SK-N-SH treated with all-trans-retinoic acid at 6 μM for 48 hours (cell line): Measurements from ENCODE around the gene ADARB2.

Experiments used
- ATAC-seq: fragments of 200-7000 bp; cut with Tn5 transposase; 3 replicates; pipeline ENCODE4 v1.9.1; 2020; ENCODE audit warnings: mild to moderate bottlenecking, moderate library complexity
- ARNTL ChIP-seq: fragments of 450-650 bp; formaldehyde crosslinking; IDR thresholded peaks from 2 replicates; pipeline ENCODE4 v1.5.0; 2020; ENCODE audit warnings: low read depth, mild to moderate bottlenecking, moderate library complexity, borderline replicate concordance
- BACH2 ChIP-seq: fragments of 250-450 bp; sonication (Bioruptor Pico); IDR thresholded peaks from 2 replicates; pipeline ENCODE4 v1.9.0; 2021; ENCODE audit warnings: mild to moderate bottlenecking, borderline replicate concordance
- CSDC2 ChIP-seq: fragments of 250-450 bp; sonication (Bioruptor Pico); IDR thresholded peaks from 2 replicates; pipeline ENCODE4 v1.5.0; 2020; ENCODE audit warnings: mild to moderate bottlenecking, moderate library complexity
- ESRRG ChIP-seq: fragments of 250-450 bp; sonication (Bioruptor Pico); IDR thresholded peaks from 2 replicates; pipeline ENCODE4 v1.6.1; 2021; ENCODE audit warnings: mild to moderate bottlenecking
- GLIS3 ChIP-seq: fragments of 250-450 bp; sonication (Bioruptor Pico); IDR thresholded peaks from 2 replicates; pipeline ENCODE4 v1.5.0; 2020; ENCODE audit warnings: mild to moderate bottlenecking, moderate library complexity
- ISL1 ChIP-seq: fragments of 250-450 bp; sonication (Bioruptor Pico); IDR thresholded peaks from 2 replicates; pipeline ENCODE4 v2.1.2; 2022; ENCODE audit warnings: mild to moderate bottlenecking, moderate library complexity
- OSR1 ChIP-seq: fragments of 250-450 bp; sonication (Bioruptor Pico); IDR thresholded peaks from 2 replicates; pipeline ENCODE4 v1.8.0; 2022; ENCODE audit warnings: moderate library complexity, mild to moderate bottlenecking, inconsistent platforms
- PPARA ChIP-seq: fragments of 250-450 bp; sonication (Bioruptor Pico); IDR thresholded peaks from 2 replicates; pipeline ENCODE4 v1.5.0; 2020; ENCODE audit warnings: mild to moderate bottlenecking, borderline replicate concordance
- RARB ChIP-seq: fragments of 250-450 bp; sonication (Bioruptor Pico); IDR thresholded peaks from 2 replicates; pipeline ENCODE4 v1.8.0; 2021; ENCODE audit warnings: mild to moderate bottlenecking, moderate library complexity
- SNAI2 ChIP-seq: fragments of 250-450 bp; sonication (Bioruptor Pico); IDR thresholded peaks from 2 replicates; pipeline ENCODE4 v1.5.0; 2020; ENCODE audit warnings: mild to moderate bottlenecking, moderate library complexity
- TCF4 ChIP-seq: fragments of 250-450 bp; sonication (Bioruptor Pico); IDR thresholded peaks from 2 replicates; pipeline ENCODE4 v1.8.0; 2021; ENCODE audit warnings: mild to moderate bottlenecking, moderate library complexity, borderline replicate concordance
- TOX ChIP-seq: fragments of 250-450 bp; sonication (Bioruptor Pico); IDR thresholded peaks from 2 replicates; pipeline ENCODE4 v1.8.0; 2021; ENCODE audit warnings: mild to moderate bottlenecking, moderate library complexity, borderline replicate concordance
- TSHZ2 ChIP-seq: fragments of 250-450 bp; sonication (Bioruptor Pico); IDR thresholded peaks from 2 replicates; pipeline ENCODE4 v1.5.0; 2020; ENCODE audit warnings: mild to moderate bottlenecking, moderate library complexity
- ZC3H10 ChIP-seq: fragments of 250-450 bp; sonication (Bioruptor Pico); IDR thresholded peaks from 2 replicates; pipeline ENCODE4 v1.5.1; 2021; ENCODE audit warnings: mild to moderate bottlenecking, moderate library complexity
- ZFP3 ChIP-seq: fragments of 250-450 bp; sonication (Bioruptor Pico); IDR thresholded peaks from 2 replicates; pipeline ENCODE4 v1.5.0; 2020; ENCODE audit warnings: mild to moderate bottlenecking, moderate library complexity
- ZFP30 ChIP-seq: fragments of 450-650 bp; formaldehyde crosslinking; IDR thresholded peaks from 2 replicates; pipeline ENCODE4 v1.5.0; 2022; ENCODE audit warnings: mild to moderate bottlenecking, moderate library complexity
- ZNF565 ChIP-seq: fragments of 450-650 bp; formaldehyde crosslinking; conservative IDR thresholded peaks from 2 replicates; pipeline ENCODE4 v1.5.0; 2020; ENCODE audit warnings: low read depth, mild to moderate bottlenecking, moderate library complexity
- ZNF70 ChIP-seq: fragments of 450-650 bp; formaldehyde crosslinking; IDR thresholded peaks from 2 replicates; pipeline ENCODE4 v1.5.0; 2020; ENCODE audit warnings: mild to moderate bottlenecking, moderate library complexity
- TF ChIP-seq, protein P1 (sequence below): fragments of 250-450 bp; sonication (Bioruptor Pico); IDR thresholded peaks from 2 replicates; pipeline ENCODE4 v1.5.1; 2020; ENCODE audit warnings: low read depth, mild to moderate bottlenecking, moderate library complexity
- TF ChIP-seq, protein P2 (sequence below): fragments of 250-450 bp; sonication (Bioruptor Pico); IDR thresholded peaks from 2 replicates; pipeline ENCODE4 v1.8.0; 2020; ENCODE audit warnings: mild to moderate bottlenecking, moderate library complexity, borderline replicate concordance
- TF ChIP-seq, protein P3 (sequence below): fragments of 250-450 bp; sonication (Bioruptor Pico); IDR thresholded peaks from 2 replicates; pipeline ENCODE4 v1.8.0; 2021; ENCODE audit warnings: low read depth, mild to moderate bottlenecking, moderate library complexity, borderline replicate concordance
- TF ChIP-seq, protein P4 (sequence below): fragments of 250-450 bp; sonication (Bioruptor Pico); IDR thresholded peaks from 2 replicates; pipeline ENCODE4 v1.5.1; 2021; ENCODE audit warnings: mild to moderate bottlenecking, moderate library complexity

ADARB2 gene

DNA sequence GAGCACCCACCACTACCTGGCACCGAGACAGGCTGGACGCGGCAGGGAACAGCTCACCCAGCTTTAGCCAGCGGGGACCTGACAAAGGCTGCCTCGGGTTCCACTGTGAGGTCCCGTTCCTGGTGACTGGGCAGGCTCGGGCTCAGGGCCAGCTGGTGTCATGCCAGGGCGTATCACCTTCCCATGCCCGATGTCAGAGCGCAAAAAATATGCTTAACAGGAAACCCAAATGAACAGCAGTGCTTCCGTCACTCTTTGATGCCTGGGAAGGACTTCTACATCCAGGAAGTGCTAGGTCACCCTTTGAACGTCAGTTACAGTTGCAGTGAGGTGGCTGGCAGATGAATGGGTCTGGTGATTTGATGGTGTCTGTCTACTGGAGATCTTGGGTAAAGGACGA lies 106.0 kb downstream of the ADARB2 start:
- no peak for ATAC-seq
- TF ChIP-seq GLIS3 (no peak), ZFP30 (CRISPR knock-in tag) (no peak), ESRRG (CRISPR knock-in tag) (no peak), OSR1 (CRISPR knock-in tag) (no peak), RARB (CRISPR knock-in tag) (no peak), TOX (CRISPR knock-in tag) (no peak), PPARA (CRISPR knock-in tag) (no peak), ZFP3 (CRISPR knock-in tag) (no peak), ZNF565 (CRISPR knock-in tag) (no peak), TCF4 (no peak), TSHZ2 (CRISPR knock-in tag) (no peak), BACH2 (CRISPR knock-in tag) (no peak)
- TF ChIP-seq, protein P1, sequence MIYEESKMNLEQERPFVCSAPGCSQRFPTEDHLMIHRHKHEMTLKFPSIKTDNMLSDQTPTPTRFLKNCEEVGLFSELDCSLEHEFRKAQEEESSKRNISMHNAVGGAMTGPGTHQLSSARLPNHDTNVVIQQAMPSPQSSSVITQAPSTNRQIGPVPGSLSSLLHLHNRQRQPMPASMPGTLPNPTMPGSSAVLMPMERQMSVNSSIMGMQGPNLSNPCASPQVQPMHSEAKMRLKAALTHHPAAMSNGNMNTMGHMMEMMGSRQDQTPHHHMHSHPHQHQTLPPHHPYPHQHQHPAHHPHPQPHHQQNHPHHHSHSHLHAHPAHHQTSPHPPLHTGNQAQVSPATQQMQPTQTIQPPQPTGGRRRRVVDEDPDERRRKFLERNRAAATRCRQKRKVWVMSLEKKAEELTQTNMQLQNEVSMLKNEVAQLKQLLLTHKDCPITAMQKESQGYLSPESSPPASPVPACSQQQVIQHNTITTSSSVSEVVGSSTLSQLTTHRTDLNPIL = no peak
- TF ChIP-seq, protein P2, sequence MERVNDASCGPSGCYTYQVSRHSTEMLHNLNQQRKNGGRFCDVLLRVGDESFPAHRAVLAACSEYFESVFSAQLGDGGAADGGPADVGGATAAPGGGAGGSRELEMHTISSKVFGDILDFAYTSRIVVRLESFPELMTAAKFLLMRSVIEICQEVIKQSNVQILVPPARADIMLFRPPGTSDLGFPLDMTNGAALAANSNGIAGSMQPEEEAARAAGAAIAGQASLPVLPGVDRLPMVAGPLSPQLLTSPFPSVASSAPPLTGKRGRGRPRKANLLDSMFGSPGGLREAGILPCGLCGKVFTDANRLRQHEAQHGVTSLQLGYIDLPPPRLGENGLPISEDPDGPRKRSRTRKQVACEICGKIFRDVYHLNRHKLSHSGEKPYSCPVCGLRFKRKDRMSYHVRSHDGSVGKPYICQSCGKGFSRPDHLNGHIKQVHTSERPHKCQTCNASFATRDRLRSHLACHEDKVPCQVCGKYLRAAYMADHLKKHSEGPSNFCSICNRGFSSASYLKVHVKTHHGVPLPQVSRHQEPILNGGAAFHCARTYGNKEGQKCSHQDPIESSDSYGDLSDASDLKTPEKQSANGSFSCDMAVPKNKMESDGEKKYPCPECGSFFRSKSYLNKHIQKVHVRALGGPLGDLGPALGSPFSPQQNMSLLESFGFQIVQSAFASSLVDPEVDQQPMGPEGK (CRISPR knock-in tag) = no peak
- TF ChIP-seq, protein P3, sequence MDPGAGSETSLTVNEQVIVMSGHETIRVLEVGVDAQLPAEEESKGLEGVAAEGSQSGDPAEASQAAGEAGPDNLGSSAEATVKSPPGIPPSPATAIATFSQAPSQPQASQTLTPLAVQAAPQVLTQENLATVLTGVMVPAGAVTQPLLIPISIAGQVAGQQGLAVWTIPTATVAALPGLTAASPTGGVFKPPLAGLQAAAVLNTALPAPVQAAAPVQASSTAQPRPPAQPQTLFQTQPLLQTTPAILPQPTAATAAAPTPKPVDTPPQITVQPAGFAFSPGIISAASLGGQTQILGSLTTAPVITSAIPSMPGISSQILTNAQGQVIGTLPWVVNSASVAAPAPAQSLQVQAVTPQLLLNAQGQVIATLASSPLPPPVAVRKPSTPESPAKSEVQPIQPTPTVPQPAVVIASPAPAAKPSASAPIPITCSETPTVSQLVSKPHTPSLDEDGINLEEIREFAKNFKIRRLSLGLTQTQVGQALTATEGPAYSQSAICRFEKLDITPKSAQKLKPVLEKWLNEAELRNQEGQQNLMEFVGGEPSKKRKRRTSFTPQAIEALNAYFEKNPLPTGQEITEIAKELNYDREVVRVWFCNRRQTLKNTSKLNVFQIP (CRISPR knock-in tag) = no peak
- TF ChIP-seq, all 23 proteins: peak for 0

GRCh38 chr10:1630304-1630703 lies 107.0 kb downstream of the ADARB2 start:
- TF ChIP-seq TOX (CRISPR knock-in tag) = no peak
- TF ChIP-seq TCF4 = no peak
- no peak for TF ChIP-seq BACH2 (CRISPR knock-in tag)
- no peak for TF ChIP-seq ZNF70
- TF ChIP-seq ZFP3 (CRISPR knock-in tag) = no peak
- TF ChIP-seq, all 23 proteins: peak for 0
- no peak for ATAC-seq

DNA sequence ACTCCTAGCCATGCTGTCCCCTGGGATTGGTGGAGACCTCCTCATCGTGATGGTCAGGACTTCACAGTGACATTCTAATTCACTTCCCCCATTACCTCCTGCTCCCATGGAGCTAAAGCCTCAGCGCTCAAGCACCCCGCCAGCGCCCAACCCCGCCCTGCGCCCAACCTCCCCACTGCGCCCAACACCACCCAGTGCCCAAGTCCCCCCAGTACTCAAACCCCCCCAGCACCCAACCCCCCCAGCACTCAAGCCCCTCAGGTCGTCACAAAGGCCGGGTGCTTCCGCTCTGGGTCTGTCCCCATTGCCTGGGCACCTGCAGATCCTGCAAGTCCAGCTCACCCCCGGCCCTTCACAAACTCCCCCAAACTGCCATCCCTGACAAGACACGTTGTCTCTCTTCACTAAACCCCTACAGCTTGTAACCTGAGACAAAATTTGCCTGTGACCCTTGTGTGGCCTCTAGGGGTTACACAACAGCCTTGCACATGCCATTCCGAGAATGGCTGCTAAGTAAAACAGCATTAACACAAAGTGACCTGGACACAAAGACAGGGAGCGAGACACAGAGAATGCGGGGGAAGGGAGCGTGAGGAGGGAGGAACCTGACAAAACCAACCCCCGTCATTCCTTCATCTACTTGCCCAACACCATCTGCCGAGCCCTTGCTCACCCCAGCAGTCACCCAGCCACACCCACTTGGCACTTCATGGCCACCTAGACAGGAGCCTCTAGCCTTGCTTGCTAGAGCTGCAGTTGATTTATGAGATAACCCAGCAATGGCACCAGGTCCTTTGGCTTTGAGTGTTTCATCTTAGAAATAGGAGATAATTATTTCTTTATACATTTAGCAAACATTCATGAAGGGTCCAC lies 107.8 kb downstream of the ADARB2 start:
- no peak for TF ChIP-seq ISL1 (CRISPR knock-in tag)
- TF ChIP-seq ZNF70 = no peak
- no peak for TF ChIP-seq SNAI2 (CRISPR knock-in tag)
- TF ChIP-seq TCF4 = no peak
- TF ChIP-seq ZFP3 (CRISPR knock-in tag) = no peak
- no peak for TF ChIP-seq ZC3H10 (CRISPR knock-in tag)
- no peak for TF ChIP-seq ZFP30 (CRISPR knock-in tag)
- no peak for TF ChIP-seq PPARA (CRISPR knock-in tag)
- TF ChIP-seq, protein P4, sequence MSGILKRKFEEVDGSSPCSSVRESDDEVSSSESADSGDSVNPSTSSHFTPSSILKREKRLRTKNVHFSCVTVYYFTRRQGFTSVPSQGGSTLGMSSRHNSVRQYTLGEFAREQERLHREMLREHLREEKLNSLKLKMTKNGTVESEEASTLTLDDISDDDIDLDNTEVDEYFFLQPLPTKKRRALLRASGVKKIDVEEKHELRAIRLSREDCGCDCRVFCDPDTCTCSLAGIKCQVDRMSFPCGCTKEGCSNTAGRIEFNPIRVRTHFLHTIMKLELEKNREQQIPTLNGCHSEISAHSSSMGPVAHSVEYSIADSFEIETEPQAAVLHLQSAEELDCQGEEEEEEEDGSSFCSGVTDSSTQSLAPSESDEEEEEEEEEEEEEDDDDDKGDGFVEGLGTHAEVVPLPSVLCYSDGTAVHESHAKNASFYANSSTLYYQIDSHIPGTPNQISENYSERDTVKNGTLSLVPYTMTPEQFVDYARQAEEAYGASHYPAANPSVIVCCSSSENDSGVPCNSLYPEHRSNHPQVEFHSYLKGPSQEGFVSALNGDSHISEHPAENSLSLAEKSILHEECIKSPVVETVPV (CRISPR knock-in tag) = no peak
- TF ChIP-seq ARNTL (CRISPR knock-in tag) = no peak
- TF ChIP-seq RARB (CRISPR knock-in tag) = no peak
- TF ChIP-seq, protein P3 (CRISPR knock-in tag) = no peak
- TF ChIP-seq TOX (CRISPR knock-in tag) = no peak
- TF ChIP-seq ESRRG (CRISPR knock-in tag) = no peak
- no peak for TF ChIP-seq ZNF565 (CRISPR knock-in tag)
- no peak for TF ChIP-seq CSDC2 (CRISPR knock-in tag)
- no peak for TF ChIP-seq OSR1 (CRISPR knock-in tag)
- no peak for TF ChIP-seq BACH2 (CRISPR knock-in tag)
- TF ChIP-seq GLIS3 = no peak
- TF ChIP-seq, all 23 proteins: peak for 0
- no peak for ATAC-seq
